VCaP (cell line): ENCODE data around the gene ZFYVE28.

Experiments
- H3K27ac ChIP-seq: fragments of 450-650 bp; 2 replicates; pipeline ENCODE4 v1.5.1; 2017
- CTCF ChIP-seq: fragments of 450-650 bp; conservative IDR thresholded peaks from 2 replicates; pipeline ENCODE4 v1.5.1; 2017; ENCODE audit warnings: mild to moderate bottlenecking, moderate library complexity

ZFYVE28 gene

GRCh38 chr4:2258091-2259035, 160.1 kb downstream of the ZFYVE28 start:
- TF ChIP-seq CTCF = no peak
- peak overlapping the region; percentile 91; the same call in 1 of the 2 replicates for H3K27ac ChIP-seq

GRCh38 chr4:2257361-2258081, 160.9 kb downstream of the ZFYVE28 start:
- no peak overlapping the region for H3K27ac ChIP-seq
- no peak for TF ChIP-seq CTCF

- no peak overlapping the region for H3K27ac ChIP-seq
- TF ChIP-seq CTCF = no peak
Measured at GRCh38 chr4:2256781-2257191, 161.7 kb downstream of the ZFYVE28 start.

GRCh38 chr4:2256156-2256731, 162.2 kb downstream of the ZFYVE28 start:
- no peak for TF ChIP-seq CTCF
- peak overlapping the region; percentile 19; the same call in 1 of the 2 replicates for H3K27ac ChIP-seq

- H3K27ac ChIP-seq = peak overlapping the region; percentile 19; the same call in 1 of the 2 replicates
- TF ChIP-seq CTCF = no peak
Measured at GRCh38 chr4:2255501-2256155, 162.8 kb downstream of the ZFYVE28 start.

GRCh38 chr4:2254665-2255500, 163.6 kb downstream of the ZFYVE28 start:
- H3K27ac ChIP-seq = no peak overlapping the region
- TF ChIP-seq CTCF = no peak
